Thoracic aorta (tissue), 2 donors: ENCODE results near the gene SNX20. TPM values are rescaled to one million over a fixed set of nuclear protein-coding genes. Genes with fewer than 3 reads are reported as not detected.

Experiments
- ATAC-seq: fragments of 150-250 bp; one replicate; pipeline ENCODE4 v1.8.0; 2017; ENCODE audit warnings: low read depth; ENCODE audit not compliant: insufficient number of reproducible peaks, low FRiP score
- DNase-seq: peaks from one replicate; pipeline ENCODE4 v3.0.0-alpha.2; 2020; ENCODE audit warnings: low spot score
- H3K27ac ChIP-seq, 2 donors: fragments of 200-600 bp; sonication (generic); 1 replicate in 1 of 2; 2 replicates in 1 of 2; pipeline ENCODE4 v1.5.1; 2016; ENCODE audit warnings: mild to moderate bottlenecking in 2 of 2, moderate library complexity in 2 of 2
- H3K27me3 ChIP-seq: fragments of 200-600 bp; sonication (generic); replicated peaks from 2 replicates; pipeline ENCODE4 v1.6.0; 2016; ENCODE audit warnings: mild to moderate bottlenecking; ENCODE audit not compliant: insufficient read depth
- H3K36me3 ChIP-seq: fragments of 200-600 bp; sonication (generic); one replicate; pipeline ENCODE4 v1.5.1; 2016
- H3K4me1 ChIP-seq, 2 donors: fragments of 200-600 bp; sonication (generic); 1 replicate in 1 of 2; 2 replicates in 1 of 2; pipeline versions ENCODE4 v1.5.1 to v1.6.0; 2016; ENCODE audit warnings: low read depth in 2 of 2, mild to moderate bottlenecking in 1 of 2; ENCODE audit not compliant: control insufficient read depth in 1 of 2
- H3K4me3 ChIP-seq: fragments of 200-600 bp; sonication (generic); 2 replicates; pipeline ENCODE4 v1.5.1; 2016; ENCODE audit warnings: mild to moderate bottlenecking
- H3K9me3 ChIP-seq: fragments of 200-600 bp; sonication (generic); 2 replicates; pipeline ENCODE4 v1.5.1; 2016
- CTCF ChIP-seq: fragments of 200-600 bp; sonication (generic); IDR thresholded peaks from one replicate; pipeline ENCODE4 v1.5.1; 2019; ENCODE audit warnings: antibody characterized with exemption
- total RNA-seq, 2 donors: library from RNA; depleted of rRNA; stranded (reverse); fragments of >200 nt; gene quantifications; one replicate each; pipeline versions ENCODE4 v1.1.0 to v1.2.3, GENCODE V29; 2016

The SNX20 gene
- total RNA-seq, 2 donors from 2014 or later, result 3.3 to 4.6 TPM

DNA sequence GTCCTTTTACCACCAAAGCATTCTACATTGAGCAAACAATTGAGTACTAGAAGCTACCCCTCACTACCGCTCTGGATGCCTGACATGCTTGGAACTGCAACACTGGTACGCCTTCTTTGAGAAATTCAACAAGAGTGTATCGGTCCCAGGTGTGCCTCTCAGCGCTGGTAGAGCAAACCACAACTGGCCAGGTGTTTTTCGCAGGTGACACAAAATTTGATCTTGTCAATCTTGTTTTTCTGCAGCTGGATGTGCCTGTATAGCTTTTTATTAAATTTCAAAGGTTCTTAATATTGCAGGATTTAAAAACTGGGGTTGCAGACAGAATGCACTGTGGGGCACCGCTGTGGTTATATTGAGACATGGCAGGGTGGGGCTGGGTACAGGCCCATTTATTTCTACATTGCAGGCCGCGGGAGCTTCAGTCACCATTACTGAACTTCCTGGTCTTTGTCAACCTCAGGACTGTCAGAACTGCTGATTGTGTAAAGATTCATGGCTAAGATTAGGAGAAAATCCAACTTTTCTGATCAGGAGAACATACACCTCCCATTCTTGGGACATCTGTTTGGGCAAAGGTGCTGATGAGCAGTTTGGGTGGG is 4.5 kb upstream of the SNX20 start:
- no peak for TF ChIP-seq CTCF
- DNase-seq, result no peak
- H3K36me3 ChIP-seq, result no peaks in the 10 kb centered on the region
- peaks cover 0 to 3% of the 10 kb centered on the region in 2 donors for H3K4me1 ChIP-seq
- no peaks in the 10 kb centered on the region for H3K27me3 ChIP-seq
- no peaks in the 10 kb centered on the region for H3K9me3 ChIP-seq
- no peak overlapping the region for H3K27ac ChIP-seq
- no peak overlapping the region for H3K4me3 ChIP-seq
- no peak for ATAC-seq

GRCh38 chr16:50684823-50685461 is 3.8 kb upstream of the SNX20 start:
- no peaks in the 10 kb centered on the region for H3K9me3 ChIP-seq

GRCh38 chr16:50683689-50684374 is 2.7 kb upstream of the SNX20 start:
- H3K27me3 ChIP-seq, result no peaks in the 10 kb centered on the region
- H3K9me3 ChIP-seq, result no peaks in the 10 kb centered on the region
- H3K4me3 ChIP-seq, result no peak overlapping the region
- H3K36me3 ChIP-seq, result no peaks in the 10 kb centered on the region
- no peak for DNase-seq
- ATAC-seq, result no peak
- H3K27ac ChIP-seq, result no peak overlapping the region
- H3K4me1 ChIP-seq, result no peaks in the 10 kb centered on the region
- TF ChIP-seq CTCF, result no peak

More at GRCh38 chr16:50684823-50685461, 3.8 kb upstream of the SNX20 start:
- no peak for TF ChIP-seq CTCF
- no peaks in the 10 kb centered on the region for H3K27me3 ChIP-seq
- ATAC-seq (no peak), DNase-seq (no peak)
- no peaks in the 10 kb centered on the region for H3K36me3 ChIP-seq
- H3K27ac ChIP-seq, result no peak overlapping the region
- H3K4me3 ChIP-seq, result no peak overlapping the region
- H3K4me1 ChIP-seq, result no peaks in the 10 kb centered on the region

DNA sequence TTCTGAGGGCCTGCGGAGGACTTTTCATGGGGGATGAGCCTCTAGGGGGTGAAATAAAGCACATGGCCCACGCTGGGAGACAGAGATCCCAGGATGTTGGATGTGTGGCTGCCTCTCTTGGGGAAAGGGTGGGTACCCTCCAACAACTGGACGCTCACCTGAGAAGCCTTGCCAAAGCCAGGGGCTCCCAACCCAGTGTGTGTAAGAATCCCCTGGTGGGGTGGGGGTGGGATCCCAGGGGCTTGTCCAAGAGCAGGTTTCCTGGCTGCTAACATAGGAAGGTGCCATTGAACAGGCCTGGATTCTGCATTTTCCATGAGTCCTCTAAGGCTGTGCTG is 587 bp downstream of the SNX20 start:
- Histone ChIP-seq H3K9me3 (no peaks in the 10 kb centered on the region), H3K27me3 (no peaks in the 10 kb centered on the region), H3K36me3 (no peaks in the 10 kb centered on the region), H3K4me3 (peak overlapping the region; percentile 60), H3K4me1 (no peaks in the 10 kb centered on the region), H3K27ac (no peak overlapping the region)
- no peak for TF ChIP-seq CTCF
- DNase-seq (no peak), ATAC-seq (no peak)

- no peaks in the 10 kb centered on the region for H3K9me3 ChIP-seq
- no peaks in the 10 kb centered on the region for H3K4me1 ChIP-seq
- ATAC-seq (no peak), DNase-seq (no peak)
- no peaks in the 10 kb centered on the region for H3K36me3 ChIP-seq
- H3K27me3 ChIP-seq, result no peaks in the 10 kb centered on the region
- no peak for TF ChIP-seq CTCF
- peak overlapping the region; percentile 60 for H3K4me3 ChIP-seq
- no peak overlapping the region for H3K27ac ChIP-seq
Observed at GRCh38 chr16:50679676-50680555, 1.2 kb downstream of the SNX20 start.
